Activated T-helper 17 cell treated with anti-CD3 and anti-CD28 coated beads, Interleukin-2, amount 50 U/mL, for 72 hours (primary cell): ENCODE results near the gene NTHL1. TPM values are rescaled to one million over a fixed set of nuclear protein-coding genes. Genes with fewer than 3 reads are reported as not detected.
A peak's percentile ranks its signal among the peaks of the same experiment; 100 is the strongest.

Experiments used
- ATAC-seq: fragments of 150-1000 bp; cut with Tn5 transposase; replicated peaks from 2 replicates; pipeline ENCODE4 v1.10.0; 2021; ENCODE audit warnings: mild to moderate bottlenecking, moderate library complexity
- H3K27ac Mint-ChIP-seq: one replicate; pipeline ENCODE4 v1.8.0; 2022; ENCODE audit warnings: mixed read lengths
- H3K27me3 Mint-ChIP-seq: one replicate; pipeline ENCODE4 v1.8.0; 2022; ENCODE audit warnings: mixed read lengths
- H3K36me3 Mint-ChIP-seq: one replicate; pipeline ENCODE4 v1.8.0; 2022; ENCODE audit warnings: low read depth, mild to moderate bottlenecking, mixed read lengths
- H3K4me1 Mint-ChIP-seq: one replicate; pipeline ENCODE4 v1.8.0; 2022; ENCODE audit warnings: mixed read lengths
- H3K4me3 Mint-ChIP-seq: one replicate; pipeline ENCODE4 v1.8.0; 2022; ENCODE audit warnings: mild to moderate bottlenecking, mixed read lengths
- H3K9me3 Mint-ChIP-seq: one replicate; pipeline ENCODE4 v1.8.0; 2022; ENCODE audit warnings: mixed read lengths
- total RNA-seq, 2 donors: library from RNA; stranded (reverse); gene quantifications; one replicate each; pipeline ENCODE4 v1.2.3, GENCODE V29; 2022

NTHL1 gene
- total RNA-seq, result 10 to 100 TPM; 13.2 to 37.6 TPM

GRCh38 chr16:2047330-2048115, at the start of gene NTHL1, which contains the start of gene TSC2:
TSS of gene NTHL1 (minus strand) at chr16:2047834. CDS start at chr16:2047823, 11 bp downstream.
TSS of gene TSC2 (plus strand) at chr16:2047985. CDS start at chr16:2048616, 631 bp downstream.
- H3K27ac Mint-ChIP-seq, result peak within 1 kb of the TSS; percentile 66
- peak; percentile 100 for ATAC-seq
- no peaks in the 10 kb centered on the region for H3K27me3 Mint-ChIP-seq

DNA sequence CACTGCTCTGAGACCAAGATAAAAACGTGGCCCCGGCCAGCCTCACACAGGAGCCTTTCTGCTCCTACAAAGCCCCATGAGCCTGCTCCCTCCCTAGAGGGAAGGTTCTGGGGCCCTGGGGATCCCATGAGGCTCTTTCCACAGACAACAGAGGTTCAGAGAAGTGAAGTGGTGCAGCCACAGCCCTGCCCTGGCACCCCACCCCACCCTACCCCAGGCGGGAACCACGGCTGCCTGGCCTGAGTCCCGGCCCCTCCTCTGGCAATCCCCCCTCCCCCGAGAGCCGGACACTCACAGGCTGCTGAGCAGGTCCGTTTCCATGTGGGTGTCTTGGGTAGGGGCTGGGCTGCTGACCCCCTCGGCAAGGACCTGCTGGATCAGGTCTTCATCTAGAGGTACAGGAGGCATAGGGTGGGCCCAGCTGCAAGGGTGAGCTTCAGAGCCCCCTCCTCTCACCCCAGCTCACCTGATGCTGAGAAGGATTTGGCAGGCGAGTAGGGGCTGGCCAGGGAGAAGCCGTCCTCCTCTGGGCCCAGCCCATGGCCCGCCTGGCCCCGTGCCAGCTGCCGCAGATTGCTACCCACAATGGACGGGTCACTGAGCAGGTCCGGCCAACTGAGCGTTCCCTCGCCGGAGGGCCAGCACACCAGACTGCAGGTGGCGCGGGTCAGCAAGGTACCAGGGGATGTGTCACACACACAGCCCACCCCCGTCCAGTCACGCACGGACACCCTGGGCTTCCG, 49.4 kb upstream of the NTHL1 start:
- Mint-ChIP-seq H3K9me3 (no peaks in the 10 kb centered on the region), H3K4me3 (no peak overlapping the region), H3K4me1 (no peaks in the 10 kb centered on the region), H3K27ac (no peak overlapping the region), H3K27me3 (no peaks in the 10 kb centered on the region), H3K36me3 (peaks cover 25% of the 10 kb centered on the region)
- ATAC-seq, result no peak

More at GRCh38 chr16:2047330-2048115, at the start of gene NTHL1, which contains the start of gene TSC2:
- Mint-ChIP-seq H3K4me1 (peaks cover 4% of the 10 kb centered on the region), H3K4me3 (peak within 1 kb of the TSS; percentile 86), H3K36me3 (peaks cover 23% of the 10 kb centered on the region), H3K9me3 (no peaks in the 10 kb centered on the region)

- H3K4me1 Mint-ChIP-seq, result no peaks in the 10 kb centered on the region
- H3K9me3 Mint-ChIP-seq, result no peaks in the 10 kb centered on the region
- no peaks in the 10 kb centered on the region for H3K27me3 Mint-ChIP-seq
- no peak overlapping the region for H3K27ac Mint-ChIP-seq
- peaks cover 20% of the 10 kb centered on the region for H3K36me3 Mint-ChIP-seq
- H3K4me3 Mint-ChIP-seq, result no peak overlapping the region
- ATAC-seq, result no peak
These were observed 48.4 kb upstream of the NTHL1 start for GRCh38 chr16:2095918-2096582.

- peaks cover 16% of the 10 kb centered on the region for H3K36me3 Mint-ChIP-seq
- no peak for ATAC-seq
- no peak overlapping the region for H3K27ac Mint-ChIP-seq
- H3K9me3 Mint-ChIP-seq, result no peaks in the 10 kb centered on the region
- no peaks in the 10 kb centered on the region for H3K27me3 Mint-ChIP-seq
- no peak overlapping the region for H3K4me3 Mint-ChIP-seq
- H3K4me1 Mint-ChIP-seq, result no peaks in the 10 kb centered on the region
These were observed 47.8 kb upstream of the NTHL1 start for GRCh38 chr16:2095315-2095853.

GRCh38 chr16:2093793-2094192, 46.2 kb upstream of the NTHL1 start:
- no peak for ATAC-seq
- no peaks in the 10 kb centered on the region for H3K4me1 Mint-ChIP-seq
- H3K9me3 Mint-ChIP-seq, result no peaks in the 10 kb centered on the region
- no peak overlapping the region for H3K4me3 Mint-ChIP-seq
- H3K27ac Mint-ChIP-seq, result no peak overlapping the region
- H3K27me3 Mint-ChIP-seq, result no peaks in the 10 kb centered on the region
- peaks cover 16% of the 10 kb centered on the region for H3K36me3 Mint-ChIP-seq

- Mint-ChIP-seq H3K36me3 (peaks cover 22% of the 10 kb centered on the region), H3K27ac (no peak overlapping the region), H3K4me3 (no peak overlapping the region), H3K9me3 (no peaks in the 10 kb centered on the region), H3K27me3 (no peaks in the 10 kb centered on the region), H3K4me1 (no peaks in the 10 kb centered on the region)
- ATAC-seq, result no peak
These were observed 45.2 kb upstream of the NTHL1 start for GRCh38 chr16:2092866-2093265.

DNA sequence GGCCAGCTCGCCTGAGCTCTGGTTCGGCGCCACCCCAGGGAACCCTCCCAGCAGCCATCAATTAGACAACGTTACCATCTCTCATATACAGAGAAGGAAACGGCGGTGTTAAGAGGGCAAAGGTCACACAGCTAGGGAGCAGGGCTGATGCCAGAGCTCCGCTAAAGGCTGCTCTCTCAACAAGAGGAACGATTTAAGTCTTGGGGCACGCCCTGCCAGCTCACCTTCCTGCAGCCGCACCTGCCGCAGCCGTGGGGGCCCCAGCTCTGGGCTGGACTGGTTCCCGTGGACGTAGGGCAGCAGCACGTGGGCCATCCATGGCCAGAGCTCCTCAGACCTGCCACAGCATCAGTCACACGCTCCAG, 44.6 kb upstream of the NTHL1 start:
- no peak overlapping the region for H3K4me3 Mint-ChIP-seq
- H3K4me1 Mint-ChIP-seq, result no peaks in the 10 kb centered on the region
- ATAC-seq, result no peak
- no peak overlapping the region for H3K27ac Mint-ChIP-seq
- no peaks in the 10 kb centered on the region for H3K9me3 Mint-ChIP-seq
- H3K36me3 Mint-ChIP-seq, result peaks cover 22% of the 10 kb centered on the region
- no peaks in the 10 kb centered on the region for H3K27me3 Mint-ChIP-seq

DNA sequence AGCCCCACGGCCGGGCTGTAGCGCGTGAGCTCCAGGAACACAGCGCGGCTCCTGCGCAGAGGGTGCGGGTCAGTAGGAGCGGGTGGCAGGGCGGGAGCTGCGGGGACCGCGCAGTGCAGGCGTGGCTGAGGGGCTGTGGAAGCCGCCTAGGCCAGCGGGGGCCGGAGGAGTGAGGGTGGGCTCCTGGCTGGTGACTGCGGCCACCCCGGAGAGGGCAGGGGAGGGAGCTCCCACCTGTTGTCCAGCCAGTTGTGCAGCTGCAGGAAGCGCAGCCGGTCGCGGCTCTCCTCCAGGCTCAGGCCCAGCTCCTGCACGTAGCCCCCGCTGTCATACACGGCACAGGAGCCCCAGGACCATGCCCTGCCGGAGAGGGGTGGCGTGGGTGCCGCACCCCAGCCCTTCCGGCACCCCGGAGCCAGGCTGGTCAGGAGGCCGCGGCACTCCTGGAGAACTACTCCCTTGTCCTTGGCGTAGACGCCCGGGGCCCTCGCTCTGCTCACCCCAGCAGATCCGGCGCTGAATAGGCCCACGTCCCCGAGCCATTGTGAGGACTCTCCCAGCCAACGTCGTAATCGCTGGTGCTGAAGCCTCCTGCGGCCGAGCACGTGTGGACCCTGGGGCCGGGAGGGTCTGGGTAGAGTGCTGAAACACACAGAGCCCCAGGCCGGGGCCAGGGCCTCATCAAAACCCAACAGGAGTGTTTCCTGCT, 44.1 kb upstream of the NTHL1 start:
- peaks cover 22% of the 10 kb centered on the region for H3K36me3 Mint-ChIP-seq
- H3K4me1 Mint-ChIP-seq, result no peaks in the 10 kb centered on the region
- no peak overlapping the region for H3K27ac Mint-ChIP-seq
- H3K27me3 Mint-ChIP-seq, result no peaks in the 10 kb centered on the region
- ATAC-seq, result no peak
- no peak overlapping the region for H3K4me3 Mint-ChIP-seq
- no peaks in the 10 kb centered on the region for H3K9me3 Mint-ChIP-seq

GRCh38 chr16:2090777-2091546, 43.3 kb upstream of the NTHL1 start:
- Mint-ChIP-seq H3K4me3 (no peak overlapping the region), H3K27me3 (no peaks in the 10 kb centered on the region), H3K4me1 (no peaks in the 10 kb centered on the region), H3K36me3 (peaks cover 16% of the 10 kb centered on the region), H3K9me3 (no peaks in the 10 kb centered on the region), H3K27ac (no peak overlapping the region)
- ATAC-seq, result peak; percentile 27

- H3K27me3 Mint-ChIP-seq, result no peaks in the 10 kb centered on the region
- no peak for ATAC-seq
- no peak overlapping the region for H3K27ac Mint-ChIP-seq
- H3K4me3 Mint-ChIP-seq, result no peak overlapping the region
- H3K36me3 Mint-ChIP-seq, result peaks cover 11% of the 10 kb centered on the region
- no peaks in the 10 kb centered on the region for H3K9me3 Mint-ChIP-seq
- no peaks in the 10 kb centered on the region for H3K4me1 Mint-ChIP-seq
These were observed 42.8 kb upstream of the NTHL1 start for GRCh38 chr16:2090481-2090776.

GRCh38 chr16:2089706-2090480, 42.3 kb upstream of the NTHL1 start:
- Mint-ChIP-seq H3K27ac (no peak overlapping the region), H3K4me1 (no peaks in the 10 kb centered on the region), H3K36me3 (peaks cover 11% of the 10 kb centered on the region), H3K27me3 (no peaks in the 10 kb centered on the region), H3K4me3 (no peak overlapping the region), H3K9me3 (no peaks in the 10 kb centered on the region)
- ATAC-seq, result no peak

GRCh38 chr16:2088759-2089358, 41.2 kb upstream of the NTHL1 start:
- Mint-ChIP-seq H3K9me3 (no peaks in the 10 kb centered on the region), H3K27ac (no peak overlapping the region), H3K4me3 (no peak overlapping the region), H3K4me1 (no peaks in the 10 kb centered on the region), H3K36me3 (peaks cover 11% of the 10 kb centered on the region), H3K27me3 (no peaks in the 10 kb centered on the region)
- no peak for ATAC-seq
